GM19397 (cell line): Measurements from ENCODE around the gene CHD5.
"Not testable (repeated sequence)": the region's sequence is repeated elsewhere in the genome, so short reads cannot be mapped to it uniquely, and the experiment has no call there.

ENCODE experiments used
- ATAC-seq: cut with Tn5 transposase; IDR thresholded peaks from one replicate; pipeline ENCODE4 v1.9.1; 2021; ENCODE audit warnings: mild to moderate bottlenecking, moderate library complexity; ENCODE audit not compliant: unreplicated experiment

The CHD5 gene

GRCh38 chr1:6070450-6070974 is 109.6 kb downstream of the CHD5 start:
- ATAC-seq: no peak

GRCh38 chr1:6069573-6069972 is 110.5 kb downstream of the CHD5 start:
- ATAC-seq: no peak

GRCh38 chr1:6068932-6069331 is 111.2 kb downstream of the CHD5 start:
- no peak for ATAC-seq

GRCh38 chr1:6068073-6068472 is 112.0 kb downstream of the CHD5 start:
- no peak for ATAC-seq

GRCh38 chr1:6066680-6067079 is 113.4 kb downstream of the CHD5 start:
- no peak for ATAC-seq

- no peak for ATAC-seq
Measured at GRCh38 chr1:6065093-6065858, 114.8 kb downstream of the CHD5 start.

- not testable (repeated sequence) for ATAC-seq
Measured at GRCh38 chr1:6063532-6064053, 116.5 kb downstream of the CHD5 start.

GRCh38 chr1:6062670-6063069 is 117.5 kb downstream of the CHD5 start:
- ATAC-seq: no peak

GRCh38 chr1:6059866-6060265 is 120.3 kb downstream of the CHD5 start:
- no peak for ATAC-seq

GRCh38 chr1:6057170-6057845 is 122.8 kb downstream of the CHD5 start:
- ATAC-seq: no peak

GRCh38 chr1:6056572-6056948 is 123.6 kb downstream of the CHD5 start:
- no peak for ATAC-seq

GRCh38 chr1:6054596-6054995 is 125.5 kb downstream of the CHD5 start:
- no peak for ATAC-seq

GRCh38 chr1:6053206-6053546 is 126.9 kb downstream of the CHD5 start:
- ATAC-seq: no peak

GRCh38 chr1:6052543-6053205 is 127.4 kb downstream of the CHD5 start:
- ATAC-seq: no peak
